BE2C (cell line): ENCODE measurements around the gene SMIM22.

Experiments used
- DNase-seq: peaks from one replicate; pipeline ENCODE4 v3.0.0-alpha.2; 2020
- H3K27me3 ChIP-seq: fragments of 250-450 bp; sonication (Bioruptor Pico); 2 replicates; pipeline ENCODE4 v1.5.1; 2020; ENCODE audit warnings: mild to moderate bottlenecking
- H3K36me3 ChIP-seq: fragments of 250-450 bp; sonication (Bioruptor Pico); 2 replicates; pipeline ENCODE4 v1.5.1; 2020; ENCODE audit warnings: mild to moderate bottlenecking
- H3K4me1 ChIP-seq: fragments of 250-450 bp; sonication (Bioruptor Pico); 2 replicates; pipeline ENCODE4 v1.5.1; 2020
- H3K4me3 ChIP-seq: 2 replicates; pipeline ENCODE4 v1.5.1; 2011; ENCODE audit warnings: low read depth, low read length
- H3K9me3 ChIP-seq: fragments of 250-450 bp; sonication (Bioruptor Pico); 2 replicates; pipeline ENCODE4 v1.5.1; 2020
- CTCF ChIP-seq: IDR thresholded peaks from 2 replicates; pipeline ENCODE4 v1.5.1; 2012; ENCODE audit warnings: mild to moderate bottlenecking, low read depth, low read length

The SMIM22 gene

GRCh38 chr16:4790261-4790660, 4.9 kb upstream of the SMIM22 start:
- Histone ChIP-seq H3K4me3 (no peak overlapping the region), H3K36me3 (no peaks in the 10 kb centered on the region), H3K4me1 (peaks cover 4% of the 10 kb centered on the region; the same call in 1 of the 2 replicates), H3K27me3 (no peaks in the 10 kb centered on the region), H3K9me3 (no peaks in the 10 kb centered on the region)
- DNase-seq = no peak
- no peak for TF ChIP-seq CTCF

GRCh38 chr16:4790871-4791270, 4.3 kb upstream of the SMIM22 start:
- Histone ChIP-seq H3K4me3 (no peak overlapping the region), H3K4me1 (peaks cover 4% of the 10 kb centered on the region; the same call in 1 of the 2 replicates), H3K27me3 (no peaks in the 10 kb centered on the region), H3K36me3 (no peaks in the 10 kb centered on the region), H3K9me3 (no peaks in the 10 kb centered on the region)
- DNase-seq = no peak
- no peak for TF ChIP-seq CTCF

DNA sequence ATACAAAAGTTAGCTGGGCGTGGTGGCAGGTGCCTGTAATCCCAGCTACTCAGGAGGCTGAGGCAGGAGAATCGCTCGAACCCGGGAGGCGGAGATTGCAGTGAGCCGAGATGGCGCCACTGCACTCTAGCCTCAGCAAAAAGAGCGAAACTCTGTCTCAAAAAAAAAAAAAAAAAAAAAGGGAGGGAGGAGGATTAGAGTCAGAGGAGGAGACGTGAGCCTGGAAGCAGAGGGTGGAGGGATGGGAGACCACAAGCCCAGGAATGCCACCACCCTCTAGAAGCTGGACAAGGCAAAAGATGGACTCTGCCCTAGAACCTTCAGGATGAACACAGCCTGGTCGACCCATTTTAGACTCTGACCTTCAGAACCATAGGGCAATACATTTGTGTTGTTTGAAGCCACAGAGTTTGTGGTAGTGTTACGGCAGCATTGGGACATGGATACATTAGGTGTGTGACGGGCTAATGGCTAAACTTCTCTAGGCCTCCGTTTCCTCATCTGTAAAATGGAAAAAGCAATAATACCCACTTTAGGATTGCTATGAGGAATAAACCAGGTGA, 2.1 kb upstream of the SMIM22 start:
- no peak for TF ChIP-seq CTCF
- H3K4me1 ChIP-seq = peaks cover 4% of the 10 kb centered on the region; the same call in 1 of the 2 replicates

GRCh38 chr16:4795828-4796572, 831 bp downstream of the SMIM22 start:
- Histone ChIP-seq H3K4me3 (no peak overlapping the region), H3K36me3 (peaks cover 5% of the 10 kb centered on the region), H3K27me3 (no peaks in the 10 kb centered on the region), H3K4me1 (peaks cover 11% of the 10 kb centered on the region), H3K9me3 (no peaks in the 10 kb centered on the region)
- no peak for DNase-seq
- TF ChIP-seq CTCF = no peak

More for the DNA sequence above, 2.1 kb upstream of the SMIM22 start:
- Histone ChIP-seq H3K9me3 (no peaks in the 10 kb centered on the region), H3K4me3 (no peak overlapping the region), H3K27me3 (no peaks in the 10 kb centered on the region), H3K36me3 (no peaks in the 10 kb centered on the region)
- DNase-seq = no peak

DNA sequence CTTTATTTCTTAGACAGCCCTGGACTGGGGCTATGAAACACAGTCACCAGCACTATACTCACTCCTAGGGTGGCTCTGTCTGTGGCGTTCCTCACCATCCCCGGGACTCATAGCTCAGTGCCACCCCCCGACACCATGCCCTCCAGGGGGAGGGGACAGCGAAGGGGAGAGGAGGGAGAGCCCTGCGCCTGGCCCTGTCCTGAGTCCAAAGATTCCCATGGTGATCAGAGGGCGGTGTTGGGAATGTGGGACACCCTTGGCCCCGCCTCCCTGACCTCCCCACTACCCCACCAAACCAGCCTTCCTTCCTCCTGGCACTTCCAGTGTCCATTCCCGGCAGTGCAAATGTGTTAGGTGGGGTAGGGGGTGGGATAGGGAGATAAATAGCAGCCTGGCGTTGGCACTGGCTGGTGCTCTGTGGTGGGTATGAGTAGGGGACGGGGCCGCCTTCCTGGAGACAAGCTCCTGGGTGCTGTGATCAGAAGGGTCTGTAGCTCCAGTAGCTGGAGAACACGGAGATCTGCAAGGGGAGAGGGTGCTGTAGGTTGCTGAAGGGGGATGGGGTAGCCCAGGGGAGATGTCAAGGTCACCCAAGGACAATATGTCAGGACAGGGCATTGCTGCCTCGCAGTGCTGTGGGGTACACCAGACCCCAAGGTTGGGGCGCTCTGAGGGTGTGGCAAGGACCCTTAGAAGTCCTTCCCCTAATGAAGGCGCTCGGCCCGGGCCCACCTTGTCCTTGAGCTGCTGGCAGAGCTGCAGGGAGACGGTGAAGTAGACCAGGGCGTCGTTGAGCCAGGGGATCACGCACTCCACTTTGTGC, 2.0 kb downstream of the SMIM22 start:
- Histone ChIP-seq H3K27me3 (no peaks in the 10 kb centered on the region), H3K36me3 (peaks cover 5% of the 10 kb centered on the region), H3K9me3 (no peaks in the 10 kb centered on the region), H3K4me1 (peaks cover 11% of the 10 kb centered on the region), H3K4me3 (no peak overlapping the region)
- DNase-seq = no peak
- no peak for TF ChIP-seq CTCF

- no peaks in the 10 kb centered on the region for H3K27me3 ChIP-seq
- no peak for DNase-seq
- TF ChIP-seq CTCF = no peak
- H3K4me3 ChIP-seq = no peak overlapping the region
- peaks cover 5% of the 10 kb centered on the region for H3K36me3 ChIP-seq
- H3K4me1 ChIP-seq = peaks cover 11% of the 10 kb centered on the region
- no peaks in the 10 kb centered on the region for H3K9me3 ChIP-seq
These were observed 2.7 kb downstream of the SMIM22 start for GRCh38 chr16:4797805-4798252.
